Measurements from ENCODE around the gene KRTAP26-1. TPM values are rescaled to one million over a fixed set of nuclear protein-coding genes. Genes with fewer than 3 reads are reported as not detected.

KRTAP26-1 gene
- total RNA-seq, 2 donors from 2014 or later: not detected

Other genes starting within 250 kb of the KRTAP26-1 start
- not detected for gene CLDN17, start 153.5 kb downstream of the KRTAP26-1 start, total RNA-seq
- gene CLDN8, start 104.2 kb downstream of the KRTAP26-1 start, total RNA-seq: not detected
- not detected for gene KRTAP24-1, start 37.4 kb downstream of the KRTAP26-1 start, total RNA-seq
- gene KRTAP25-1, start 30.8 kb downstream of the KRTAP26-1 start, total RNA-seq: not detected
- gene KRTAP27-1, start 17.4 kb upstream of the KRTAP26-1 start, total RNA-seq: not detected
- not detected for gene KRTAP23-1, start 28.3 kb upstream of the KRTAP26-1 start, total RNA-seq
- not detected for gene KRTAP13-2, start 52.0 kb upstream of the KRTAP26-1 start, total RNA-seq
- not detected for gene KRTAP13-1, start 75.7 kb upstream of the KRTAP26-1 start, total RNA-seq
- gene KRTAP13-3, start 105.6 kb upstream of the KRTAP26-1 start, total RNA-seq: not detected
- not detected for gene KRTAP13-4, start 109.9 kb upstream of the KRTAP26-1 start, total RNA-seq
- gene KRTAP15-1, start 120.0 kb upstream of the KRTAP26-1 start, total RNA-seq: not detected
- gene KRTAP19-1, start 160.1 kb upstream of the KRTAP26-1 start, total RNA-seq: not detected
- gene KRTAP19-2, start 167.1 kb upstream of the KRTAP26-1 start, total RNA-seq: not detected
- not detected for gene KRTAP19-3, start 171.7 kb upstream of the KRTAP26-1 start, total RNA-seq
- gene KRTAP19-4, start 176.8 kb upstream of the KRTAP26-1 start, total RNA-seq: not detected
- gene KRTAP19-5, start 181.8 kb upstream of the KRTAP26-1 start, total RNA-seq: not detected
- not detected for gene KRTAP19-6, start 221.5 kb upstream of the KRTAP26-1 start, total RNA-seq
- not detected for gene KRTAP19-7, start 241.0 kb upstream of the KRTAP26-1 start, total RNA-seq

Data from activated T-cell treated with anti-CD3 and anti-CD28 coated beads, Interleukin-2, amount 50 U/mL, for 72 hours (primary cell).